ENCODE results near the gene SDHB. TPM values are rescaled to one million over a fixed set of nuclear protein-coding genes. Genes with fewer than 3 reads are reported as not detected.
"Not testable (repeated sequence)": the region's sequence is repeated elsewhere in the genome, so short reads cannot be mapped to it uniquely, and the experiment has no call there.

Gene SDHB
- total and polyA plus RNA-seq, 5 experiments from 2014 or later = 56.1 to 149 (median 128) TPM

- no peak overlapping the region for H3K4me3 Mint-ChIP-seq
- POLR2A ChIA-PET = no interaction called here
- H3K27me3 Mint-ChIP-seq = peaks cover 0 to 1% (median 0%) of the 10 kb centered on the region in 5 donors
- no peak overlapping the region for H3K27ac Mint-ChIP-seq
- no peak for DNase-seq
- no peak for ATAC-seq
- peaks cover 0 to 6% (median 4%) of the 10 kb centered on the region in 4 donors for H3K4me1 Mint-ChIP-seq
- H3K36me3 Mint-ChIP-seq = peaks cover 0 to 2% (median 0%) of the 10 kb centered on the region in 3 donors
- peaks cover 0 to 12% (median 0%) of the 10 kb centered on the region in 9 donors for H3K9me3 Mint-ChIP-seq
Observed at GRCh38 chr1:17068789-17069188, 15.0 kb upstream of the SDHB start.

GRCh38 chr1:17067465-17068240 is 13.8 kb upstream of the SDHB start:
- ATAC-seq (no peak), DNase-seq (no peak)
- H3K27me3 Mint-ChIP-seq = peaks cover 0 to 1% (median 0%) of the 10 kb centered on the region in 5 donors
- peaks cover 0 to 12% (median 0%) of the 10 kb centered on the region in 9 donors for H3K9me3 Mint-ChIP-seq
- H3K4me1 Mint-ChIP-seq = peaks cover 3 to 9% (median 5%) of the 10 kb centered on the region in 4 donors
- POLR2A ChIA-PET = interaction anchor here (0.7 kb wide), 1 partner anchor 1573 kb away, joined by 4 read pairs; no protein-coding TSS in a partner anchor
- no peak overlapping the region for H3K27ac Mint-ChIP-seq
- H3K4me3 Mint-ChIP-seq = no peak overlapping the region
- peaks cover 0 to 2% (median 0%) of the 10 kb centered on the region in 3 donors for H3K36me3 Mint-ChIP-seq

GRCh38 chr1:17067069-17067426 is 13.2 kb upstream of the SDHB start:
- Mint-ChIP-seq H3K27me3 (peaks cover 0 to 1% (median 0%) of the 10 kb centered on the region in 5 donors), H3K4me1 (peaks cover 3 to 9% (median 5%) of the 10 kb centered on the region in 4 donors), H3K27ac (no peak overlapping the region), H3K9me3 (peaks cover 0 to 12% (median 0%) of the 10 kb centered on the region in 9 donors), H3K4me3 (no peak overlapping the region), H3K36me3 (peaks cover 0 to 2% (median 0%) of the 10 kb centered on the region in 3 donors)
- POLR2A ChIA-PET = interaction anchor here (0.7 kb wide), 1 partner anchor 1573 kb away, joined by 4 read pairs; no protein-coding TSS in a partner anchor
- DNase-seq (no peak), ATAC-seq (no peak)

DNA sequence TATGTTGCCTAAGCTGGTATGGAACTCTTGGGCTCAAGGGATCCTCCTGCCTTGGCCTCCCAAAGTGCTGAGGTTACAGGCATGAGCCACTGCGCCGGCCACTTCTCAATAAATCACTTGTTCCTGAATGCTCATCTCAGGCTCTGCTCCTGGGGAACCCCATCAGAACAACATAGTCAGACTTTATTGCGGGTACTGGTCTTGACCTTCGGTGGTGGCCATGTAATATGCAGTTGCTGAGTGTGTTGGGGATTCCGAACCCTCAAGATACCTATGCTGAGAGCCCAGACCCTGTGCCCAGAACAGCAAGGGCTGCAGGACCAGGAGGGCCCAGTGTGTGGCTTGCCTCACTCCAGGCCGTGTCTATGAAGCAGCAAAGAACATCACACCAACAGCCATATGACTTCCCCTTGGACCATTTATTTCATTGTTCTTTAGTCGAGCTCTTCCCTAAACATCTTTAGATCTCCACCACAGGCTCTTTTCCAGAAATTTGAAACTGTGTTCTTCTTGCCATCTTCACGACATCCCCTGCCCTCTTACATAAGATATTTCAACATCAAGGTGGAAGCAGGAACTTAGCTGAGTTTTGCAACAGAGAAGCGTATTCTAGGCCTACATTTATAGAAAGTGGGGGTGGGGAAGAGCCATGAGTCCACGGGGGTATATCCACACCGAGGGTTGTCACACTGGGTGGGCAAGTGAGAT is 12.7 kb upstream of the SDHB start:
- Mint-ChIP-seq H3K4me1 (peaks cover 3 to 11% (median 5%) of the 10 kb centered on the region in 4 donors), H3K4me3 (no peak overlapping the region), H3K27ac (no peak overlapping the region), H3K36me3 (peaks cover 0 to 2% (median 0%) of the 10 kb centered on the region in 3 donors), H3K9me3 (peaks cover 0 to 12% (median 0%) of the 10 kb centered on the region in 9 donors), H3K27me3 (peaks cover 0 to 6% (median 1%) of the 10 kb centered on the region in 5 donors)
- no peak for DNase-seq
- POLR2A ChIA-PET = no interaction called here
- no peak for ATAC-seq

GRCh38 chr1:17065666-17066065 is 11.8 kb upstream of the SDHB start:
- peaks cover 0 to 12% (median 0%) of the 10 kb centered on the region in 9 donors for H3K9me3 Mint-ChIP-seq
- POLR2A ChIA-PET = no interaction called here
- DNase-seq = no peak
- peaks cover 0 to 2% (median 0%) of the 10 kb centered on the region in 3 donors for H3K36me3 Mint-ChIP-seq
- peaks cover 0 to 7% (median 1%) of the 10 kb centered on the region in 5 donors for H3K27me3 Mint-ChIP-seq
- peaks cover 3 to 13% (median 5%) of the 10 kb centered on the region in 4 donors for H3K4me1 Mint-ChIP-seq
- ATAC-seq = no peak
- no peak overlapping the region for H3K4me3 Mint-ChIP-seq
- no peak overlapping the region for H3K27ac Mint-ChIP-seq

DNA sequence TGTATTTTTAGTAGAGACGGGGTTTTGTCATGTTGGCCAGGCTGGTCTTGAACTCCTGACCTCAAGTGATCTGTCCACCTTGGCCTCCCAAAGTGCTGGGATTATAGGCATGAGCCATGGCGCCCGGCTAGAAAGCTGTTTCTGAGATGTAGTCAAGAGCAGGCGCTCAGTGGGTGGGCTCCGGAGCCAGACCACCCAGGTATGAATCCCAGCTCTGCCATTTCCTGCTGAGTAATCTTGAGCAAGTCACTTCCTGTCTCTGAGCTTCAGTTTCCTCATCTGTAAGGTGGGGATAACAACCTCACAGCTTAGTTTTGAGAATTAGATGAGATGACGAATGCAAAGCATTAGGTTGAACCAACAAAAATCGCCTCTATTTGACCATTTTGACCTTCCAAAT is 8.9 kb upstream of the SDHB start:
- ATAC-seq, H3K4me3 Mint-ChIP-seq, POLR2A ChIA-PET, H3K27ac Mint-ChIP-seq, DNase-seq, H3K36me3 Mint-ChIP-seq: not testable (repeated sequence)
- Mint-ChIP-seq H3K27me3 (peaks cover 0 to 15% (median 4%) of the 10 kb centered on the region in 5 donors), H3K4me1 (peaks cover 3 to 15% (median 5%) of the 10 kb centered on the region in 4 donors), H3K9me3 (peaks cover 0 to 12% (median 0%) of the 10 kb centered on the region in 9 donors)

GRCh38 chr1:17061892-17062291 is 8.1 kb upstream of the SDHB start:
- Mint-ChIP-seq H3K36me3 (peaks cover 0 to 2% (median 0%) of the 10 kb centered on the region in 3 donors), H3K27ac (peak overlapping the region in 1 of 10 donors; percentile 2), H3K4me3 (no peak overlapping the region), H3K4me1 (peaks cover 3 to 15% (median 4%) of the 10 kb centered on the region in 4 donors), H3K9me3 (peaks cover 0 to 12% (median 0%) of the 10 kb centered on the region in 9 donors), H3K27me3 (peaks cover 0 to 15% (median 4%) of the 10 kb centered on the region in 5 donors)
- POLR2A ChIA-PET = no interaction called here
- no peak for DNase-seq
- ATAC-seq = no peak

DNA sequence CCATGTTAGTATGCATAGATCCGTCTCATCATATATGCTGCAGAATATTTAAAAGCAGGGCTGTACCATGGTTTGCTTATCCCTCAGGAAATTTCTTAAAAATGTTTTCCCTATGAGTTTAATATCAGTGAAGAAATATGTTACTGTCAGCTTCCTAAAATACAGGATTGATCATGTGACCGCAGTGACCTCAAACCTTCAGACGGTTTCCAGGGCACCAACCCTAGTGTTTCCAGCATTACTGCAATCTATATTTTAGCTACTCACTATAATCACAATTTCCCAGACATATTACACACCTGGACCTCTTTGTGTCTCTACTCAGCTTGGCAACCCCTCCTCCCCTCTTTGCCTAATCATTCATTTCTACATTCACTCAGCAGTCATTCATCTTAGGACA is 7.7 kb upstream of the SDHB start:
- POLR2A ChIA-PET = no interaction called here
- H3K4me1 Mint-ChIP-seq = peaks cover 0 to 11% (median 2%) of the 10 kb centered on the region in 4 donors
- DNase-seq = no peak

GRCh38 chr1:17060306-17060749 is 6.5 kb upstream of the SDHB start:
- Mint-ChIP-seq H3K9me3 (peaks cover 0 to 12% (median 0%) of the 10 kb centered on the region in 9 donors), H3K27ac (no peak overlapping the region), H3K4me1 (peaks cover 0 to 10% (median 2%) of the 10 kb centered on the region in 4 donors), H3K4me3 (no peak overlapping the region), H3K27me3 (peaks cover 0 to 15% (median 4%) of the 10 kb centered on the region in 5 donors), H3K36me3 (peaks cover 0 to 2% (median 0%) of the 10 kb centered on the region in 3 donors)
- DNase-seq (no peak), ATAC-seq (no peak)
- POLR2A ChIA-PET = no interaction called here

More for the DNA sequence above, 7.7 kb upstream of the SDHB start:
- Mint-ChIP-seq H3K36me3 (peaks cover 0 to 2% (median 0%) of the 10 kb centered on the region in 3 donors), H3K27ac (no peak overlapping the region), H3K27me3 (peaks cover 0 to 15% (median 4%) of the 10 kb centered on the region in 5 donors), H3K9me3 (peaks cover 0 to 12% (median 0%) of the 10 kb centered on the region in 9 donors), H3K4me3 (no peak overlapping the region)
- no peak for ATAC-seq

DNA sequence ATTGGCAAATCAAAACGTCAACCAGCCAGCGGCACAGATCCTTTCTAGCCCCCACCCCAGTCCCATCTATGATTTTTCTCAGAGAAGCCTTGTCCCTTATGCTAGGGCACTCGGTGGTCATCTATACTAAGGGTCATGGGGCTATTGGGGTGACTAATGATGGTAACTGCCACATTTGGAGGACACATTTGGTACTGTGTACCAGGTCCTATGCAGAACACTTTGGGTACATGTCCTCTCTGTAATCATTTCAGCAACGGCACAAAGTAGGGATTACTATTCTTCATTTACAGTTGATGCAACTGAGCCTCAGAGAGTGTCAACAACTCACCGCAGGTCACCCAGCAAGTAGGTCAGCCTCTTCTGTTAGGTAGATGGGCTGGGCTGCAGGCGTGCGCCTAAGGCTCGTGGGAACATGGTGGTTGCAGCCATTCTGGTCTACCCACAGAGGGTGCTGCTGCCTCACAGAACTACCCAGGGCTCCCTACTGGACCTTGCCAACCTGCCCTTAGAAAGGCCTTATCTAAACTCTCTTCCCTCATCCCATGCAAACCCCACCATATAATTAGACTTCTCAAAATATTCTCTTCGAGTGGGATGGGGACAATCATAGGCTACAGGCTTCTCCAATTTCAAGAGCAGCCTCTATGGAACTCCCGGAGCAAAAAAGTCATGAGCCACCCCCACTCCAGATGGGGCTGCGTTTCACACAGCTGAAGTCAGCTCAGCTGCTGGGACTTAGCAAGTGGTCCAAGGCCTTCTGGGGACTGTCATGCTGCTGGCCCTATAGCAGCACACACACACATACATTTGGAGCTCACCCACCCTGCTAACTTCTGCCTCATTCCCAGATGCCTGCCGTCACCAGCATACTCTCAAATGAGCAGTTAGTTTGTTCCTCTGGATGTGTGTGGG is 5.8 kb upstream of the SDHB start:
- peaks cover 0 to 7% (median 0%) of the 10 kb centered on the region in 9 donors for H3K9me3 Mint-ChIP-seq
- POLR2A ChIA-PET = no interaction called here
- ATAC-seq (peak; percentile 66 to 68), DNase-seq (peak in 2 of 10 donors; percentile 13 to 20)
- H3K4me1 Mint-ChIP-seq = peaks cover 0 to 12% (median 2%) of the 10 kb centered on the region in 4 donors
- no peak overlapping the region for H3K4me3 Mint-ChIP-seq
- peaks cover 0 to 15% (median 4%) of the 10 kb centered on the region in 5 donors for H3K27me3 Mint-ChIP-seq
- no peaks in the 10 kb centered on the region for H3K36me3 Mint-ChIP-seq
- H3K27ac Mint-ChIP-seq = no peak overlapping the region

- DNase-seq (no peak), ATAC-seq (no peak)
- H3K27me3 Mint-ChIP-seq = peaks cover 0 to 9% (median 3%) of the 10 kb centered on the region in 5 donors
- H3K36me3 Mint-ChIP-seq = peaks cover 0 to under 1% (median 0%) of the 10 kb centered on the region in 3 donors
- POLR2A ChIA-PET = no interaction called here
- H3K4me1 Mint-ChIP-seq = peaks cover 4 to 30% (median 22%) of the 10 kb centered on the region in 4 donors
- peak overlapping the region in 1 of 10 donors; percentile 32 for H3K27ac Mint-ChIP-seq
- H3K4me3 Mint-ChIP-seq = peak overlapping the region in 3 of 10 donors; percentile 33 to 66 (median 61)
- H3K9me3 Mint-ChIP-seq = no peaks in the 10 kb centered on the region
Observed at GRCh38 chr1:17056551-17056950, 2.7 kb upstream of the SDHB start.

GRCh38 chr1:17055801-17056200 is 2.0 kb upstream of the SDHB start:
- POLR2A ChIA-PET = no interaction called here
- Mint-ChIP-seq H3K9me3 (no peaks in the 10 kb centered on the region), H3K4me3 (peak overlapping the region in 7 of 10 donors; percentile 13 to 68 (median 55)), H3K27ac (peak overlapping the region in 1 of 10 donors; percentile 51), H3K36me3 (peaks cover 0 to 8% (median 0%) of the 10 kb centered on the region in 3 donors), H3K27me3 (peaks cover 0 to 9% (median 3%) of the 10 kb centered on the region in 5 donors), H3K4me1 (peaks cover 10 to 35% (median 29%) of the 10 kb centered on the region in 4 donors)
- no peak for DNase-seq
- no peak for ATAC-seq

Data from naive thymus-derived CD8-positive, alpha-beta T cell (primary cell).